G401 (cell line): ENCODE measurements around the gene ESF1. TPM values are rescaled to one million over a fixed set of nuclear protein-coding genes. Genes with fewer than 3 reads are reported as not detected.

ENCODE experiments used
- DNase-seq: peaks from one replicate; pipeline ENCODE4 v3.0.0-alpha.2; 2015; ENCODE audit warnings: low spot score
- in situ Hi-C: cut with HindIII; loops from 2 replicates; pipeline ENCODE4 v1.10.0; 2016; ENCODE audit warnings: low sequenced_read_pairs, mixed read lengths
- total RNA-seq: library from RNA; depleted of rRNA; stranded (reverse); fragments of >200 nt; shearing (Covaris generic); gene quantifications from 2 replicates; pipeline ENCODE4 v1.2.3, GENCODE V29; 2014

ESF1 gene
- total RNA-seq, 1 experiment from 2014 or later, result 15.4 TPM

DNA sequence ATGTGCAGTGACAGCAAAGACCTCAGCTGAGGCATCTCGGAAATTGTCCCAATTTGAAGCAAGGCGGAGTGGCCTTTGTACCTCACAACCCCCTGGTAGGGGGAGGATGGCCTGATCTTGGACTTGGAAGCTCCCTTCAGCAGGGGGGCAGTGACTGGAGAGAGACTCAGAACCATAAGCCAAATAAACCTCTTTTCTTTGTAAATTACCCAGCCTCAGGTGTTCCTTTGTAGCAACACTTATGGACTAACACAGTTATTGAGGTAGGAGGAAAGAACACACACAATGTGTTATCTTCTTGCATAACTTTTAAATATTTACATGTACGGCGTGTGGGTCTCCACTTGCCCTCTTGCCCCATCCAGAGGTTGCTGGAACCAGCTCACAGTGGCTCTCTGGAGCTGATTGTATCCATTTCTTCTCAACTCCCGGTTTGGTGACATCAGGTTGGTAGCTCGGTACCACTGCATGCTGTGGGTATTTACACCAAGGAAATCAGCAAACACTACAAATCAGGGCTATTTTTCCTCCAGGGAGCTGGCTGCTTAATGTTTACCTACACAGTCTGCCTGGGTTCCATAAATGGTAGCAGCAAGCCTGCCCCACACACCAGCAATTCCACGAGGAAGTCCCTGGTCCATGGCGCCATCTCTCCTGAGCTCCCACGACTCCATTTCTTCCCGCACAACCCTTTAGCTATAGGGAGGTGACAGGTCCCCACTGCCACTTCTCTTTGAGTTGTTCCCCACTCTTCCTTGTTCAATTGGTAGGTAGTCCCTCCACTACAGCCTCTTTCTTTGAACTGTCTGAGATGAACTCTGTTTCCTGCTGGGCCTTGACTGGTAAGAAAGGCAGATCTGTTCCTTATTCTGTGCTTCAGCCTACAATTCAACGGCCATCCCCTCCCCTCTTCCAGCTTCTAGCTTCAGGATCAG is 91.7 kb downstream of the ESF1 start:
- in situ Hi-C loops, result no loop called here
- DNase-seq, result no peak

DNA sequence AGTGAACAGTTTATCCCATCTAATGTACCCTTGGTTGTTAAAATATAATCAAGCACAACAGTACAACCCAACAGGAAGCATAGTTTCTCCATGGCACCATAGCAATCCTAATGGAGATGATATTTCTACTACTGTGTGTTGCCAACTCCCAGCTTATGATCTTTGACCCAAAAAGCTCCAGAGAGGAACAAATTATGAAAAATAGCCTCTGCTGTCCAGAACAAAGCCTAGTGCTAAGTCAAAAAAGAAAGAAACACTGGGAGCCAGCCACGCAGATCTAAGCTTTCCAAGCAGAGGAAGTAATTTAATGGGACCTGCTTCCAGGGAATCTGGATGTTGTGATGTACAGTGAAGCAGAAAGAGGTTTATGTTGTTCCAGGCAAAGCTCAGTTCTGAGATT is 93.8 kb downstream of the ESF1 start:
- in situ Hi-C loops, result no loop called here
- no peak for DNase-seq

DNA sequence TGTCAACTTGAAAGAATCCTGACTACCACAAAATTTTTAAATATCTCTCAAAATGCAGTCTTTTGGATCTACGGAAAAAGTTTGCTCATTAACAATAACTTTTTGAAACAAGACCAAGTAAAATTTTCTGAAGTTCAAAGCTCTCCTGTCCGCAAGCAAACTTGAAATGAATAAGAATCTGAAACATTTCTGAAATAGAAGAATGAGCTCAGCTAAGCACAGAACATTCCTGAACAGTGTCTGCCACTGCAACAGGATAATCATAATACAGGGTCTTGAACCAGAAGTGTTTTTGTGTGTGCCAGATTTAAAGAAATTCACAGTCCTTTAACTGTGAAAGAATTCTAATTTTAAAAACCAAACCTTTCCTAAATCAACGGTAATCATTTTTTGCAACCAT is 96.9 kb downstream of the ESF1 start:
- in situ Hi-C loops, result no loop called here

DNA sequence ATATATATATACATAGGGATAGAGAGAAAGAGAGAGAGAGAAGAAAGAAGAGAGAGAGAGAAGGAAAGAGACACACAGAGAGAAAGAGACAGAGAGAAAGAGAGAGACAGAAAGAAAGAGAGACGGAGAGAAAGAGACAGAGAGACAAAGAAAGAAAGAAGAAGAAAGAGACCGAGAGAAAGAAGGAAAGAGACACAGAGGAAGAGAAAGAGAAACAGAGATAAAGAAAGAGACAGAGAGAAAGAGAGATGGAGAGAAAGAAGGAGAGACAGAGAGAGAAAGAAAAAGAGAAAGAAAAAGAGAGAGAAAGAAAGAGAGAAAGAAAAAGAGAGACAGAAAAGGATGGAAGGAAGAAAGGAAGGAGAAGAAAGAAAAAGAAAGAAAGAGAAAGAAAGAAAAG is 99.1 kb downstream of the ESF1 start:
- DNase-seq, result no peak
- in situ Hi-C loops, result no loop called here

More for the DNA sequence above, 96.9 kb downstream of the ESF1 start:
- no peak for DNase-seq

DNA sequence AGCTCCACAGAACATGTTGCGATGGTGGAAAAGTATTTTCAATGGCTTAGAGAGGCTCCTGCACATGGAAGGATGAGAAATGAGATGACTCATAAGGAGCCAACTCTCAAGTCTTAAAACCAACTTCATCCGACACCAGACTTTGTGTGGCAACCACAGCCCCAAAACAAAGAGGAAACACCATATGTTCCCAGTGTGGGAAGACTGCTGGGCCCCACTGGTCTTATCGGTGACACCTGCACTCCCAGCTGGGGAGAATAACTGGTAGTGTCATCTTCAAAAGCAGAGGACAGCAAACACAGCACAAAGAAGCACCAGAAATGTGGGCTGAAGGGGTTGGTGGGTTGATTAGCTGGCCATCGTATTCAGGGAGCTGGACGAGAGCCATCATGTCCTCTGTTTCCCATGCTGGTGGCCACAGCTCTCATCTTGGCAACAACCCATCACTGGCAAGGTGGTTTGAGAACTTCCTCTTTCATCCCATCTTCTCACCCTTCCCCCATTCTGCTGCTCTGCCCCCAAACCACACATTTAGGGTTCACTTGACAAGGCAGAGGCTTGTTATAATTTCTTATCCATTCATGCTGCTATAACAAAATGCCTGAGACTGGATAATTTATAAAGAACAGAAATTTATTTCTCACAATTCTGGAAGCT is 100.0 kb downstream of the ESF1 start:
- no peak for DNase-seq
- in situ Hi-C loops, result no loop called here

DNA sequence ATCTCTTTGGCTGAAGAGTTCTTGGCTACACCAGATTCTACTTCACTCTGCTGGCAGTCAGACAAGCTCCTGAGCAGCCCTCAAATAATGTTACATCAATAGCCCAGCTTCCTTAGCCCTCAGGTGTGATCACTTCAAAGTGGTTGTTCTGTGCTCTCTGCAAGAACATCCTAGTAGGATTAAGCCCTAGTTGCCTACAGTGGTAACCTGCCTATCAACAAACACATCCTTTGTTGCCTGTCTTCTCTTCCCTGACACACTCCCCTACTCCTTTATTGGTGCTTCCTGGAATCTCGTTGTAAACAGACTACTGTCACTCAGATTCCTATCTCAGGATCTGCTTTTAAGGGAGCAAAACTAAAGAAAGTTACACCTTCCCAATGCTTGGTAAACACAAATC is 100.9 kb downstream of the ESF1 start:
- in situ Hi-C loops, result no loop called here

DNA sequence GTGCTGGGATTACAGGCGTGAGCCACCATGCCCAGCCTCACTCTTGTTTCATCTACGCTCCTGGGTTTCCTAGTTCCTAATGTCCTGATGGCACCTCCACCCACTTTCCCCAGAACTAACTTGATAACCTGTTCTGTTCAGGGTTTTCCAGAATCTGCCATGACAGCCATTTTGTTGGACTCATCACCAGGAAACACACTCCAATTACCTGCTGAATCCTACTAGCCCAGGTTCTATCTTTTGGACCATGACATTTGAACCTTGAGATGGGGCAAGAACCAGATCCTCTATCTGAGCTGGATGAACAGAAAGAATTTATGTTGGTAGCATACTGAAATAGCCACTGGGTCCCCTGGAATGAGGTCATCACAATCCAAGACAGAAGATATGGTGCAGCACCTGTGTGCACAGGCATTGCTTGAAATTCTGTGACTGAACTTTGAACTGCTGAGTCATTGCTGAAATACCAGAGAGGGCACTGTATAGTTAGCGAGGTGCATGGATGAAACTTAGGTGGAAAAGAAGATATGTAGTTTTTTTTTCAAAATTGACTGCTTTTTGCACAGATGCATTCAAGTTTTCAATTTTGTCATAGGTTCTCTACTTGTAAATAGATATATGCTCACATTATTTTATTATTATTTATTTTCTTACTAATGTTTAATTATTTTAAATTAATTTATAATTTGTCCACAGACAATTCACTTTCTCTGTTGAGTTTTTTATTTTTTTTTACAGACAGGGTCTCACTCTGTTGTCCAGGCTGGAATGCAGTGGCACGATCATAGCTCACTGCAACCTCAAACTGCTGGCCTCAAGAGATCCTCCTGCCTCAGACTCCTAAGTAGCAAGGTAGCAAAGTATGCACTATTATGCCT is 103.2 kb downstream of the ESF1 start:
- no peak for DNase-seq
- in situ Hi-C loops, result no loop called here

More for the DNA sequence above, 100.9 kb downstream of the ESF1 start:
- no peak for DNase-seq

DNA sequence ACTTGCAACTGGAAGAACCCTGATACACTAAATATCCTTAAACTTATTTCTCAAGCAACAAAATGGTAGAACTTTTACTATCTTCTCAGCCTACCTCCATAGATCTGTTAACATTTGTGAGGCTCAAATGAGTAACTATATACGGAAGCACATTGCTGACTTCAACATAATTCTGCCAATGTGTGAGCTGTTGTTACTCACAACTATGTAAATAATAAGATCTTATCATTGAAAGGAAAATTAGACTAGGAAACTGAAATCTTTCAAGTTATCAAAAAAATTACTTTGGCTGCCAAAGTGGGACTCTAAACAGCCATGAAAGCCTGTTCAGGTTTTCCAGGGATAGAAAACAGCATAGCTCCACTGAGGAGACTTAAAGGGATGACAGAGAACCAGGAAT is 105.8 kb downstream of the ESF1 start:
- DNase-seq, result no peak
- in situ Hi-C loops, result no loop called here

DNA sequence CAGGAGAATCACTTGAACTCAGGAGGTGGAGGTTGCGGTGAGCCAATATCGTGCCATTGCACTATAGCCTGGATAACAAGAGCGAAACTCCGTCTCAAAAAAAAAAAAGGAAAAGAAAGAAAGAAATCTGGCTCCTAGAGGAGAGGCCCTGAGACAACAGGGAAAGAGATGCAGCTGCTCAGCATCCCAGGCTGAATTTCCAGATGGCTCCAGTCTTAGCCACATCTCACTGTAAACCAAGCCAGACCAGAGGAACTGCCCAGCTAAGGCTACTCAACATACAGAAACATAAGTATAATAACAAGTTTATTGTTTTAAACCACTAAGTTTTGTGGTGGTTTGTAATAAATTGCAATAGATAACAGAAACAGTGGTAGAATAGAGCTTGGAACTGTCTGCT is 107.5 kb downstream of the ESF1 start:
- in situ Hi-C loops, result no loop called here
- no peak for DNase-seq

DNA sequence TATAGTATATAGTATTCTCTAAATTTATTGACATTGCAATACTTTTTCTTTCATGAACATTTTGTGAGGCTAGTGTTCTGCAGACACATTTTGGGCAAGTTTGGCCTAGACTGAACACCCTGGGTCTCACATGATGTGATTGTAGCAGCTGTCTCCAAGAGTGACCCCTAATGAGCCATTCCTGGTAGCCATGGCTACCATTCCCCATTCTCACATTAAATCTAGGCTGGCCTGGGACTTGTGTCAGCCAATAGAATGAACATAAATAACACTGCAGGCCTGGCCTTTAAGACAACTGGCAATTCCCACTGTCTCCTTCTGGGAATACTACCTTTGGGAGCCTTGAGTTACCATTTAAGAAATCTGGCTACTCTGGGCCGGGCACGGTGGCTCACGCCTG is 108.0 kb downstream of the ESF1 start:
- DNase-seq, result no peak
- in situ Hi-C loops, result no loop called here

DNA sequence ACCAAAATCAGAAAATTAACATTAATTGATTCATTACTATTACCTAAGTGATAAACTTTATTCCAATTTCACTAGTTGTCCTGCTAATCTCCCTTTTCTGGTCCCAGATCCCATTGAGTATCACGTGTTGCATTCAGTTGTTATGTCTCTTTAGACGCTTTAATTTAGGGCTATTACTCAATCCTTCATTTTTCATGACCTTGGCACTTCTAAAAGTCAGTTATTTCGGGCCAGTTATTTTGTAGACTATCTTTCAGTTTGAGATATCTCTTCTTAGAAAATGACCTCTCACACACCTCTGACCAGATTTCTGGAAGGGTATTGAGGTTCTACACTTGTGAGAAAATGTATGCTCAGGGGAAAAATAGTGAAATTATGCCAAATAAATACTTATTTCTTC is 112.0 kb downstream of the ESF1 start:
- in situ Hi-C loops, result no loop called here
- DNase-seq, result no peak

DNA sequence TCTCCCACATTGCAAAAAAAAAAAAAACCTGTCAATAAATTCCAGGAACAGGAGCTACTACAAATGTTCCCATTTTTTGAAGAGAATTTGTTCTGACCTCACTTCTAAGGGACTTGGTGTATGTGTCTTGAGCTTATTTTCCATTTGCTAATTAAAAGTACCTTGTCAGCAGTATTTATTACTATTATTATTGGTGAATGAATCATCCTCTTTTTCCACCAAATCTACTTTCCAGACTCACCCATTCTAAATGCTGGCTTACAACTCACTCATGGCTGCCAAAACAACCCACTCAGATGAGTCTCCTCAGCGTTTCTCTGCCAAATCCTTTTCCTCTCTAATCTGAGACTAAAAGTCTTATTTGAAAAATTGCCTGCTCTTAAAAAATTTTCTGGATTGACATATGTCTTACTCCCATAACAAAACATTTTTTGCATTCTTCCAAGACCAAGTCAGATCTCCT is 112.8 kb downstream of the ESF1 start:
- in situ Hi-C loops, result no loop called here

DNA sequence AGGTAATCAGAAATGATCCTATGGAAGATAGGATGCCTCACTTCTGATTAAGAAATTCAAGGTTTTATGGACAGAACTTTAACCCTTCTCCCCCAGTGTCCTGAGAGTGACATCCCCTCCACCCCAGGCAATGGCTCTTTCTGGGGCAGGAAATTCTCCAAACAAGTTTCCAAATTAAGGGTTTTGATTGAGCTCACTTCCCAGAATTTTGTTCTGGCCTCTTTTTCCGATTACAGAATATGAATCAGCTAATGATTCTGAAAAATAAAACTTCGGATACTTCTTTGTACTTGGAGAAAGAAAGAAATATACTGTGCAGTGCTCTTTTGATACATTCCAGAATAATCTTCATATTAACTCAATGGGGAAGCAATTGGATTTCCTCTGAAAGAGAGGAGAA is 113.2 kb downstream of the ESF1 start:
- in situ Hi-C loops, result no loop called here
- no peak for DNase-seq

More for the DNA sequence above, 112.8 kb downstream of the ESF1 start:
- no peak for DNase-seq

DNA sequence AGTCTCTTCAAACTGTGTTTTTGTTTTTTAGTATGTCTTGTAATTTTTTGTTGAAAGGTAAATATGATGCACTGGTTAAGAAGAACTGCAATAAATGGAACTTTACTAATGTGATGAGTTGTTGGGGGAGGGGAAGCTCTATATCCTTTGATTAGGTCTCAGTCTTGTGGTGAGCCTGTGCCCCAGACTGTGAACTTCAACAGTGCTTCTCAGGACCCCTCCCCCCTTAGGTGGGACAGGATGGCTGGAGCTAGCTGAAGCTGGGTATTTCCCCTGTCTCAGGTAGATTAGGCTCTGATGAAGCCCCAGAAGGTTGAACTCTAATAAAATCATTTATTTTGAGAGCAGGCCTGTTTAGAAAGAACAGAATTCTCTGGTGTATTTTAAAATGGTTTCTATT is 114.6 kb downstream of the ESF1 start:
- no peak for DNase-seq
- in situ Hi-C loops, result no loop called here

DNA sequence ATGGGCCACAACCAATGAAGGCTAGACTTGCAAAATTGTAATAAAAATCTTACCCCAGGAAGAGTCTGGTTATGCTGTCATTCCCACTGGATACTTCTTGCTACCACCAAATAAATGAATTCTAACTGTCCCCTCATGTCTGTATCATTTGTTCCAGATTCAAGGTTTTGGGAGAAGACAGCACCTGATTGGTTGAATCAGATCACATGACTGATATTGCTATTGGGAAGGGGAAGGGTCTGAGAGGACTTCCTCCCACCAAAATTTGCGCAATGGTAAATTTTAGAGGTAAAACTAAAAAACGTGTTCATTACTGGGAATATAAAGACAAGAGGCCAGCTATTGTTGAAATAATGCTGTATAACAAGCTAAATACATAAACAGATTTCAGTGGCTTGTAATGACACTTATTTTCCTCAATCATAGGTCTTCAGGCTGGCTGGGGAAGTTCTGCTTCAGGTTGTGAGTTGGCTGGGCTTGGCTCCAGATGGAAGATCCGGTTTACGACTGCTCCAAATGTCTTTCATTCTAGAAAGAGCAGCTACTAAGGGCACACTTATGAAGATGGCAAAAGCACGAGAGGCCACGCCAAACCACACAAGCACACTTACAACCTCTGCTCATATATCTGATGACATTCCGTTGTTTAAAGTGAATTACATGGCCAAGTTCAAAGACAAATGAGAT is 118.9 kb downstream of the ESF1 start:
- in situ Hi-C loops, result no loop called here
- no peak for DNase-seq
